Neural cell (in vitro differentiated cells): ENCODE results near the gene ADCY7. TPM values are rescaled to one million over a fixed set of nuclear protein-coding genes. Genes with fewer than 3 reads are reported as not detected.

Source experiments
- H2AFZ ChIP-seq: fragments of 200-600, 300-800 bp; sonication (generic), shearing (Covaris generic); 2 replicates; pipeline ENCODE4 v1.6.0; 2014; ENCODE audit warnings: low read depth, mild to moderate bottlenecking, antibody characterized with exemption, low read length, moderate library complexity
- H3F3A ChIP-seq: fragments of 200-600 bp; shearing (Covaris generic); 2 replicates; pipeline ENCODE4 v1.6.1; 2016; ENCODE audit warnings: mild to moderate bottlenecking, moderate library complexity, mixed read lengths, antibody characterized with exemption, low read length; ENCODE audit not compliant: insufficient read depth, poor library complexity, severe bottlenecking
- H3K27ac ChIP-seq: fragments of 200-600, 300-800 bp; sonication (generic), shearing (Covaris generic); 2 replicates; pipeline ENCODE4 v1.5.1; 2014; ENCODE audit warnings: mild to moderate bottlenecking, low read length, moderate library complexity
- H3K27me3 ChIP-seq: fragments of 300-800, 200-600 bp; sonication (generic), shearing (Covaris generic); 2 replicates; pipeline ENCODE4 v1.6.0; 2014; ENCODE audit warnings: mild to moderate bottlenecking, low read depth, low read length, moderate library complexity; ENCODE audit not compliant: insufficient read depth
- H3K36me3 ChIP-seq: fragments of 300-800, 200-600 bp; sonication (generic), shearing (Covaris generic); 2 replicates; pipeline ENCODE4 v1.5.1; 2014; ENCODE audit warnings: mild to moderate bottlenecking, antibody characterized with exemption, low read length, moderate library complexity; ENCODE audit not compliant: insufficient read depth
- H3K4me2 ChIP-seq: fragments of 300-800, 200-600 bp; sonication (generic), shearing (Covaris generic); 2 replicates; pipeline ENCODE4 v1.6.0; 2014; ENCODE audit warnings: mild to moderate bottlenecking, low read length
- H3K4me3 ChIP-seq: fragments of 300-800, 200-600 bp; sonication (generic), shearing (Covaris generic); 2 replicates; pipeline ENCODE4 v1.5.1; 2014; ENCODE audit warnings: mild to moderate bottlenecking, low read length, moderate library complexity
- H3K79me2 ChIP-seq: fragments of 200-600 bp; shearing (Covaris generic); replicated peaks from 2 replicates; pipeline ENCODE4 v1.6.0; 2014; ENCODE audit warnings: mild to moderate bottlenecking, low read length, moderate library complexity; ENCODE audit not compliant: insufficient read depth
- H3K9ac ChIP-seq: fragments of 300-800, 200-600 bp; sonication (generic), shearing (Covaris generic); 2 replicates; pipeline ENCODE4 v1.6.1; 2016; ENCODE audit warnings: mild to moderate bottlenecking, low read length, mixed read lengths
- H3K9me2 ChIP-seq: fragments of 200-600 bp; shearing (Covaris generic); 2 replicates; pipeline ENCODE4 v1.6.1; 2016; ENCODE audit warnings: mild to moderate bottlenecking, low read length, mixed read lengths; ENCODE audit not compliant: insufficient read depth
- H3K9me3 ChIP-seq: fragments of 200-600, 300-800 bp; sonication (generic), shearing (Covaris generic); 2 replicates; pipeline ENCODE4 v1.6.1; 2016; ENCODE audit warnings: mild to moderate bottlenecking, mixed run types, low read length, moderate library complexity, mixed read lengths
- H4K20me1 ChIP-seq: fragments of 200-600 bp; shearing (Covaris generic); 2 replicates; pipeline ENCODE4 v1.6.1; 2016; ENCODE audit warnings: mild to moderate bottlenecking, mixed run types; ENCODE audit not compliant: insufficient read depth
- CTCF ChIP-seq: fragments of 450-650 bp; IDR thresholded peaks from 2 replicates; pipeline ENCODE4 v1.5.1; 2014; ENCODE audit warnings: antibody characterized with exemption, mild to moderate bottlenecking, moderate library complexity; ENCODE audit not compliant: poor library complexity, severe bottlenecking
- EP300 ChIP-seq: fragments of 450-650 bp; conservative IDR thresholded peaks from 2 replicates; pipeline ENCODE4 v1.6.1; 2014; ENCODE audit warnings: antibody characterized with exemption, mild to moderate bottlenecking, moderate library complexity; ENCODE audit not compliant: poor library complexity, severe bottlenecking
- EZH2 ChIP-seq: fragments of 200-600, 300-800 bp; shearing (Covaris generic), sonication (generic); IDR thresholded peaks from 2 replicates; pipeline ENCODE4 v1.6.1; 2014; ENCODE audit warnings: antibody characterized with exemption, low read length, borderline replicate concordance, mild to moderate bottlenecking; ENCODE audit not compliant: insufficient read depth, poor library complexity, severe bottlenecking
- MXI1 ChIP-seq: fragments of 450-650 bp; conservative IDR thresholded peaks from 2 replicates; pipeline ENCODE4 v1.6.1; 2014; ENCODE audit warnings: antibody characterized with exemption, mild to moderate bottlenecking; ENCODE audit not compliant: poor library complexity, severe bottlenecking
- RAD21 ChIP-seq: fragments of 450-650 bp; conservative IDR thresholded peaks from 2 replicates; pipeline ENCODE4 v1.6.1; 2014; ENCODE audit warnings: antibody characterized with exemption, mild to moderate bottlenecking, moderate library complexity
- SMC3 ChIP-seq: fragments of 450-650 bp; conservative IDR thresholded peaks from 2 replicates; pipeline ENCODE4 v1.6.1; 2014; ENCODE audit warnings: antibody characterized with exemption, mild to moderate bottlenecking, moderate library complexity; ENCODE audit not compliant: poor library complexity
- TAF1 ChIP-seq: IDR thresholded peaks from 2 replicates; pipeline ENCODE4 v1.6.1; 2012; ENCODE audit warnings: low read depth
- polyA plus RNA-seq: library from polyadenylated mRNA; depleted of rRNA; stranded (reverse); fragments of >200 nt; gene quantifications from 2 replicates; pipeline ENCODE4 v1.2.3, GENCODE V29; 2014
- TF ChIP-seq, protein P1 (sequence below): IDR thresholded peaks from 2 replicates; pipeline ENCODE4 v1.6.1; 2012; ENCODE audit warnings: borderline replicate concordance

ADCY7 gene
- polyA plus RNA-seq, 1 donor from 2014 or later: 2.0 TPM

DNA sequence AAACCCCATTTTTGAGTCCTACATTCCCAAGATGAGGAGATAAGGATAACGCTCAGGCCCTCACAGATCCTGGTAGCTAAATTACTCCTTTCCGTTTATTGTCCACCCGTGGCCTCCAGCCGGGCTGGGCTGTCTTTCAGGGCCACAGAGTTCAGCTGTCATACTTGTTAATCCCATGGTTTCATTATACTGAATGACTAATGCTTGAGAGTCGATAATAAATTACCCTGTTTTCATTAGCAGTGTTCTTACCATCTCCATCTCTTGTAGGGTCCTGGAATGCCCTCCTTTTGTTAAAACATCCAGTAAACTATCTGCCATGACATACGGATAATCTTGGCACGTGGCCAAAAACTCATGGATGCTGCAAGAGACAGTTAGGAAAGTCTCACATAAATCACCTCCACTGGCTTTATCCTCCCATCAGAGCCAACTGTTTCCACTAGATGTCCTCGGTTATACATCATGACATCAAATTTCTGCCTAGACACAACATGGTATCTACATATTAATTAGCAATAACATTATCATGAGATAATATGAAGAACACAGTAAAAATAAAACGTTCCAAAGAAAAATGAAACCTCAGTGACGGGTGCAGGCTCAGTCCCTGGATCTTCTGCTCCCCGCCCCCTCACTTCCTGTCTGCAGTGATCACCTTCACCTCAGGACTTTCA is 57.1 kb downstream of the ADCY7 start:
- no peaks in the 10 kb centered on the region for H3F3A ChIP-seq
- no peak overlapping the region for H3K4me3 ChIP-seq
- H3K27ac ChIP-seq: no peak overlapping the region
- H3K4me2 ChIP-seq: no peak overlapping the region
- H3K27me3 ChIP-seq: no peaks in the 10 kb centered on the region
- TF ChIP-seq CTCF (peak; percentile 71), EP300 (no peak), RAD21 (peak; percentile 71), SMC3 (peak; percentile 75)
- H3K9ac ChIP-seq: no peak overlapping the region
- H4K20me1 ChIP-seq: no peaks in the 10 kb centered on the region
- H3K36me3 ChIP-seq: no peaks in the 10 kb centered on the region
- no peaks in the 10 kb centered on the region for H3K9me2 ChIP-seq
- no peak overlapping the region for H2AFZ ChIP-seq
- no peaks in the 10 kb centered on the region for H3K9me3 ChIP-seq
- H3K79me2 ChIP-seq: no peaks in the 10 kb centered on the region

DNA sequence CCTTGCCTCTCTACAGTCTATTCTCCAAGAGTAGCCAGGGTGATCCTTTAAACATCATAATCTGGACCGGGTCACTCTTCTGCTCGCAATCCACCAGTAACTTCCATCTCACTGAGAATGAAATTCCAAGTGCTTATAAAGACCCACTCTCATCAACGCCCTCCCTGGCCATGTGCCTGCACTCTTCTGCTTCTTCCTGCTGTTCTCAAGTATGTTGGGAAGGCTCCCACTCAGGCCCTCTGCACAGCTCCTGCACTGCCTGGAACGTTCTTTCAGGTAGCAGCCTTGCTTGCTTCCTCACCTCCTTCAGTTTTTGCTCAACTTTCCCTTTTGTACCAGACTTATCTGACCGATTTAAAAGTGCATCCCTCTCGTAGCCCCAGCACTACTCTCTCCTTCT is 58.0 kb downstream of the ADCY7 start:
- no peaks in the 10 kb centered on the region for H4K20me1 ChIP-seq
- no peaks in the 10 kb centered on the region for H3K9me3 ChIP-seq
- H3K4me3 ChIP-seq: no peak overlapping the region
- H3K9ac ChIP-seq: no peak overlapping the region
- H3F3A ChIP-seq: no peaks in the 10 kb centered on the region
- no peaks in the 10 kb centered on the region for H3K9me2 ChIP-seq
- no peak overlapping the region for H3K27ac ChIP-seq
- no peak overlapping the region for H3K4me2 ChIP-seq
- H3K36me3 ChIP-seq: no peaks in the 10 kb centered on the region
- H3K27me3 ChIP-seq: no peaks in the 10 kb centered on the region
- no peaks in the 10 kb centered on the region for H3K79me2 ChIP-seq
- TF ChIP-seq, protein P1, sequence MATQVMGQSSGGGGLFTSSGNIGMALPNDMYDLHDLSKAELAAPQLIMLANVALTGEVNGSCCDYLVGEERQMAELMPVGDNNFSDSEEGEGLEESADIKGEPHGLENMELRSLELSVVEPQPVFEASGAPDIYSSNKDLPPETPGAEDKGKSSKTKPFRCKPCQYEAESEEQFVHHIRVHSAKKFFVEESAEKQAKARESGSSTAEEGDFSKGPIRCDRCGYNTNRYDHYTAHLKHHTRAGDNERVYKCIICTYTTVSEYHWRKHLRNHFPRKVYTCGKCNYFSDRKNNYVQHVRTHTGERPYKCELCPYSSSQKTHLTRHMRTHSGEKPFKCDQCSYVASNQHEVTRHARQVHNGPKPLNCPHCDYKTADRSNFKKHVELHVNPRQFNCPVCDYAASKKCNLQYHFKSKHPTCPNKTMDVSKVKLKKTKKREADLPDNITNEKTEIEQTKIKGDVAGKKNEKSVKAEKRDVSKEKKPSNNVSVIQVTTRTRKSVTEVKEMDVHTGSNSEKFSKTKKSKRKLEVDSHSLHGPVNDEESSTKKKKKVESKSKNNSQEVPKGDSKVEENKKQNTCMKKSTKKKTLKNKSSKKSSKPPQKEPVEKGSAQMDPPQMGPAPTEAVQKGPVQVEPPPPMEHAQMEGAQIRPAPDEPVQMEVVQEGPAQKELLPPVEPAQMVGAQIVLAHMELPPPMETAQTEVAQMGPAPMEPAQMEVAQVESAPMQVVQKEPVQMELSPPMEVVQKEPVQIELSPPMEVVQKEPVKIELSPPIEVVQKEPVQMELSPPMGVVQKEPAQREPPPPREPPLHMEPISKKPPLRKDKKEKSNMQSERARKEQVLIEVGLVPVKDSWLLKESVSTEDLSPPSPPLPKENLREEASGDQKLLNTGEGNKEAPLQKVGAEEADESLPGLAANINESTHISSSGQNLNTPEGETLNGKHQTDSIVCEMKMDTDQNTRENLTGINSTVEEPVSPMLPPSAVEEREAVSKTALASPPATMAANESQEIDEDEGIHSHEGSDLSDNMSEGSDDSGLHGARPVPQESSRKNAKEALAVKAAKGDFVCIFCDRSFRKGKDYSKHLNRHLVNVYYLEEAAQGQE: no peak
- TF ChIP-seq EP300 (no peak), CTCF (no peak), SMC3 (no peak), TAF1 (no peak), MXI1 (no peak), EZH2 (no peak), RAD21 (no peak)
- no peak overlapping the region for H2AFZ ChIP-seq
